ENCODE measurements around the gene NPSR1.
A peak's percentile ranks its signal among the peaks of the same experiment; 100 is the strongest.

DNA sequence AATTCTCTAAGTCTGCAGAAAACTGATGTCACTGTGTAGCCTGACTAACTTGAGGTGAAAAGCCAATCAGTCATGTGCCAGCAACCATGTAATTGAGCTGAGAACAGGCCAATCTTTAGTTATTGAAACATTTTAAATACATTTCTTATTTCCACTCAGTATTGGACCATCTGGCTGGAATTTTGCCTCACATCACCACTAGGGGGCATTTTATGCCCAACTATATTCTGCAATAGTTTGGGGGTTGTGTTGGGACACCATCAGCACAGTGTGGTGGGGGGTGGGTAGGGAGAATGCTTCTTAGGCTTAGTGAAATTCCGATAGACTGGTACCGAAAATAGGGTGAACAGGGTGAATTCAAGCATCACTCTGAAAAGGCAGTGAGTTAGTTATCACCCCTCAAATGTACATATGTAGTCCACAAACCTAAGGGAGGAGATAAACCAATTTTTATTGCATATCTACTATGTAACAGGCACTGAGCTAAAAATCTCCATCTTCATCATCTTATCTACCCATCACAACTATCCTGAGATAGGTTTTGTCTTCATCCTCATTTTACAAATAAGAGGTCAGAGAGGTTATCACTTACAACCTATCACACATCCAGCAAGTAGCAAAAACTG lies 17.8 kb downstream of the NPSR1 start:
- TF ChIP-seq, protein P1, sequence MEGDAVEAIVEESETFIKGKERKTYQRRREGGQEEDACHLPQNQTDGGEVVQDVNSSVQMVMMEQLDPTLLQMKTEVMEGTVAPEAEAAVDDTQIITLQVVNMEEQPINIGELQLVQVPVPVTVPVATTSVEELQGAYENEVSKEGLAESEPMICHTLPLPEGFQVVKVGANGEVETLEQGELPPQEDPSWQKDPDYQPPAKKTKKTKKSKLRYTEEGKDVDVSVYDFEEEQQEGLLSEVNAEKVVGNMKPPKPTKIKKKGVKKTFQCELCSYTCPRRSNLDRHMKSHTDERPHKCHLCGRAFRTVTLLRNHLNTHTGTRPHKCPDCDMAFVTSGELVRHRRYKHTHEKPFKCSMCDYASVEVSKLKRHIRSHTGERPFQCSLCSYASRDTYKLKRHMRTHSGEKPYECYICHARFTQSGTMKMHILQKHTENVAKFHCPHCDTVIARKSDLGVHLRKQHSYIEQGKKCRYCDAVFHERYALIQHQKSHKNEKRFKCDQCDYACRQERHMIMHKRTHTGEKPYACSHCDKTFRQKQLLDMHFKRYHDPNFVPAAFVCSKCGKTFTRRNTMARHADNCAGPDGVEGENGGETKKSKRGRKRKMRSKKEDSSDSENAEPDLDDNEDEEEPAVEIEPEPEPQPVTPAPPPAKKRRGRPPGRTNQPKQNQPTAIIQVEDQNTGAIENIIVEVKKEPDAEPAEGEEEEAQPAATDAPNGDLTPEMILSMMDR (conservative IDR thresholded peaks at IDR 0.05; ENCODE audit: low read length) = peak; percentile 86
- no peak for TF ChIP-seq EZH2phosphoT487 (IDR thresholded peaks at IDR 0.05; ENCODE audit: borderline replicate concordance, low read depth, low read length)

Data from OCI-LY7 (cell line).